Stimulated activated CD8-positive, alpha-beta memory T cell treated with anti-CD3 and anti-CD28 coated beads, Interleukin-7, amount 100 ng/mL, for 4 hours (primary cell): ENCODE results near the gene BAZ1B.
"Not testable (repeated sequence)": the region's sequence is repeated elsewhere in the genome, so short reads cannot be mapped to it uniquely, and the experiment has no call there.

Experiments
- DNase-seq, 2 donors: peaks; one replicate each; pipeline ENCODE4 v3.0.0-alpha.2; 2020; ENCODE audit warnings: low read depth in 2 of 2

The BAZ1B gene

DNA sequence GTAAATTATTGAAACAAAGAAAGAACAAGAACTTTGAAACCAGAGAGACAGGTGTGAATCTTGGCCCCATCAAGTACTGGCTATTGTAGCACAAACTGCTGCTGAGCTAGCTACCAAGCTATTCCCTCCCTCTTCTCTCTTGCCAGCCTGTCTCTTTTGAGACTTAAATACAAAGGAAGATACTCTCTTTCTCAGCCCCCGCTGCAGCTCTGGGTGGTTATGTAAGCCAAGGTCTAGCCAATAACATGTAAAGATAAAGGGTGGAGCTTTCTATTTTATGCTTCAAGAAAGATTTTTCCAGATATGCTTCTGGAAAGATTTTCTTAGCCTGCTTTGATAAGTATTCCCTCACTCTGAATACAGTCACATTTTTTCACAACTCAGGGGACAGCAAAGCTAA, 17.2 kb downstream of the BAZ1B start:
- no peak for DNase-seq

DNA sequence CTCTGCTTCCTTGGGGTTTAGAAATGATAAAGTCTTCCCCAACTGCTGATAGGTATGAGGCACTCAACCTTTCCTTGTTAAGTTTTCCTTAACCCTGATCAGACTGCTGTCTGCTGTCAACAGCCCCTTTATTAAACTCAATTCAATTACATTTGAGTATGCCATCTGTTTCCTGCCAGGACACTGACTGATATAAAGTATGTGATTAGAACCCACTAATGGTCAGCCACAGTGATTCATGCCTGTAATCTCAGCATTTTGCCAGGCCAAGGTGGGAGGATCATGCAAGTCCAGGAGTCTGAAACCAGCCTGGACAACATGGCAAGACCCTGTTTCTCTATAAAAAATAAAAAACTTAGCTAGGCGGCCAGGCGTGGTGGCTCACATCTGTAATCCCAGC, 18.1 kb downstream of the BAZ1B start:
- DNase-seq = no peak

DNA sequence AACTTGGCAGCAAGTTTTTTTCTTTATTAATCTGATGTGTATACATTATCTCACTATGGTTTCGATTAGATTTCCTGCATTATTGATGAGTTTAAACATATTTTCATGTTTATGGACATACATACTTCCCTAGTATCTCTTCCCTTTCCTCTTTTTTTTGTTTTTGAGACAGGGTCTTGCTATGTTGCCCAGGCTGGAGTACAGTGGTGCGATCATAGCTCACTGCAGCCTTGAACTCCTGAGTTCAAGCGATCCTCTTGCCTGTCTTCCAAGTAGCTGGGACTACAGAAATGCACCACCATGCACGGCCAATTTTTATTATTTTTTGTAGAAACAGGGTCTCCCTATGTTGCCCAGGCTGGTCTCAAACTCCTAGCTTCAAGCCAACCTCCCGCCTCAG, 18.9 kb downstream of the BAZ1B start:
- no peak for DNase-seq

DNA sequence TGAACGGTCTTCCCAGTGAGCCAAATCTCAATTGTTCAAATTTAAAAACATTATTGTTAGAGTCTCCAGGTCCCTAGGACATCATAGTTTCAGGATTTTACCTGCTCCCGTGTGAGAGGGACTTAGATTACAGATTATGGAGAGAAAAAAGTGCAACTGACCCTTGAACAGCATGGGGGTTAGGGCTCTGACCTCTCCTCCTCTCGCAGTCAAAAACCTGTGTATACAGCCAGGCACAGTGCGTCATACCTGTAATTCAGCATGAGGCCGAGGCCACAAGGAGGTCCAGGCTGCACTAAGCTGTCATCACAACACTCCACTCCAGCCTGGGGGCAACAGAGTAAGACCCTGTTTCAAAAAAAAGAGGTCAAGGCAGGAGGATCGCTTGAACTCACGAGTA, 25.5 kb downstream of the BAZ1B start:
- no peak for DNase-seq

DNA sequence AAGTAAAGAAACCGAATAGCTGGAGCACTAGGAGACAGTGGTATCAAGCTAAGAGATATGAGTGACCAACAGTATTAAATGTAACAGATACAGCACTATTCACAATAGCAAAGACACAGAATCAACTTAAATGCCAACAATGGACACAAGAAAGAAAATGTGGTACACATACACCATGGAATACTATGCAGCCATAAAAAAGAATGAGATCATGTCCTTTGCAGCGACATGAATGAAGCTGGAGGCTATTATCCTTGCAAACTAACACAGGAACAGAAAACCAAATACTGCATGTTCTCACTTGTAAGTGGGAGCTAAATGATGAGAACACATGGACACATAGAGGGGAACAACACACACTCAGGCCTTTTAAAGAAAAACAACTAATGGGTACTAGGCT, 26.6 kb downstream of the BAZ1B start:
- DNase-seq = not testable (repeated sequence)

DNA sequence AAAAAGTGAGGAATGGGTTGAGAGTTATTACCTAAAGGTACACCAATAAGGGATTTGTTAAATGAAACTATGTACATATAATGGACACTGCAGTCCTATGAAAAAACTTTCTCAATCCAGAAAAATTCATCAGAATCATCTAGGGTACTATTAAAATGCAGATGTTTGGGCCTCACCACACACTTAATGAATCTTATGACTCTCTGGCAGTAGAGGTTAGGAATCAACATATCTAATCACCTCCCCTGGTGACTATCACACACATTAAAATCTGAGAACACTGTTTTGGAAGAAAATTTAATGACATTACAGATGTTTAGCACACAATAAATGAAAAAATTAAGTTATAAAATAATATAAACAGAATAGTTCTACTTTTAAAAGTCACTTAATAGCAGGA, 32.1 kb downstream of the BAZ1B start:
- no peak for DNase-seq

DNA sequence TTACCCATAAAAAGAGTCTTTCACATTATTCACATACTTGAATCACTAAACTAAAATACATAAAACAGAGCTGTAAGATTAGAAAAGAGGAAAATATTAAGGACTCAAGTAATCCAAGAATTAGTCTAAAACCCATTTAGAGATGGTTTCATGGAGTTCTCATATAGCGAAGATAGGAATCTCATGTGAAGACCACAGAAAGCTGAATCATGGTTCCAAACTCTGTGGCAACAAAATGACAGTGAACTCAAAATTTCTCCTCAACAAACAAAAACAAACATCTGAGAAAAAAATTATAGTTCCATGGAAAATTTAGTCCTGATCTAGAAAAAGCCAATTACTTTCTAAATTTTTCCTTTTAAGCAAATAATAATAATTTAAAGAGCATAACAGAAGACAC, 34.6 kb downstream of the BAZ1B start:
- DNase-seq = no peak

DNA sequence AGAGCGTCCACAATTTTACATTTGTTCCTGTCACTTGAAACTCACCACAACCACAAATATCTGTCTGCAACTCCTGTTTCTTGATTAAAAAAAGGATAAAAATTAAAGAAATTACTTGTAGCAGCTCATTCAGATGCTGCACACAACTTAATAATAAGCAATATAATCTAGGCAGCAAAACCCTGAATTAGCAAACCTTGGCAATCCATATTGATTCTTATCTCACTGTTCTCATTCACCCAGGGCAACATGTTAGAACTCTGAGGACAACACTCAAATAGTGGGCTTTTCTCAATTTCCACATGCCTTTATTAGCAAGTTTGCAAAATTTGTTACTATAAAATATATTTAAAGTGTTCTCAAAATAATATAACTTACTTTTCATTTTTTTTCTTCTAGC, 38.9 kb downstream of the BAZ1B start:
- DNase-seq = no peak

DNA sequence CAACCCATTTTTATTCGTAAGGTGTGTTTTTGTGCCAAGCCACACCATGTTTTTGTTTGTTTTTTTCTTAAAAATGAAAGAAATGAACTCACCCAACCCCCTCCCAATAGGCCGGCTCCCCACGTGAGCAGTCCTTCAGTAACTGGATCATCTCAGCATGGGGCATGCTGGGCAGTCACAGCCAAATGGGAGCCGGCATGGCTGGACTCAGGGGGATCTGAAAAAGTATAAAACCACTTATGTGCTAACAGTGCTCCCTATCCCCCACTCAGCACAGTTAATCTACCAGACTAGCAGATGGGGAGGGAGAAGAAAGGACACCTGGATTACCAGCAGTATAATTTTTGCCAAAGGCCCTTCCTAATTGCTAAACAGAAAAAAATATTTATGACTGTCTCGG, 39.3 kb downstream of the BAZ1B start:
- DNase-seq = no peak

DNA sequence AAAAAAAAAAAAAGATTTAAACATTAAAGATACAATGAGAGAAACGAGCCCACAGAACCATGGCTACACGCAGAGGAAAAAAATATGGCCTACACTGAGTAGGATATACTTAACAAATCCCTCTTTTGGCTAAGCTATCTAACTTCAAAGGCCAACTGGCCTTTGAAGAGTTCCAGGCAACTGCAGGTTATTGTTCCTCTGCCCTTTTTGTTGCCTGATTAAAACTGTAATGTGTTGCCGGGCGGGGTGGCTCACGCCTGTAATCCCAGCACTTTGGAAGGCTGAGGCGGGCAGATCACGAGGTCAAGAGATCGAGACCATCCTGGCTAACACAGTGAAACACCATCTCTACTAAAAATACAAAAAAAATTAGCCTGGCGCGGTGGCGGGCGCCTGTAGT, 40.6 kb downstream of the BAZ1B start:
- not testable (repeated sequence) for DNase-seq

DNA sequence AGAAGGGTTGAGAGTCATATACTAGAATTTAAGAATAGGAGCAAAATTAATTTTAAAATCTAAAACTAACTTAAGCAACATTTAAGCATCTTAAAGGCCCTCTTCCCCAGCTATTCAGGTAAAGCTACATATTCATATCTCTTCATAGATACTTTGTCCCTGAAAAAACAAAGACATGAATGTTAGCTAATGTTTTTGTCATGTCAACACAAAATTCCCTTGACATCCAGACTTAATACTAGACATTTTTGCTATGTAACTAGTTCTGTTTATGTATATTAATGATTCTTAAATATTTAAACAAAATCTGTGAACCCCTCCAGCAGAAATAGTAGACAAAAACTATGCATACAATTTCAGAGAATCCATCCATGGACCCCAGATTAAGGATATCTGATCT, 43.5 kb downstream of the BAZ1B start:
- DNase-seq = no peak

DNA sequence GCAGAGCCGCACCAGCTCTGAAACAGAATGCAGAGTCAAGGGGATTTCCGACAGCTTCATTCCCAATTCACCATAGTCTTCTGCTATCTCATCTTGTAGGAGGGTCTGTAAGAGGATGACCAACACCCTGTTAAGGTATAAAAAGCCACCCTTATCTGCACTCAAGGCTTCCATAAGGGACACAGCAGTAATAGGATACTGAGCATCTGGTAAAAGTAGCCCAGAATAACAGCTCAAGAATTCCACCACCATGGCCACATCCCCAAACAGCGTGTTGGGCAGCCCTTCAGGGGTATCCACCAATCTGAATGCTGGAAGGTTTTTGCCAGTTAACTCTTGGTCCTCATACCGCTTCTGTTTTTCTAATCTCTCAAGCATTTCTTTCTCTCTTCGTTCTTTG, 44.7 kb downstream of the BAZ1B start:
- no peak for DNase-seq

DNA sequence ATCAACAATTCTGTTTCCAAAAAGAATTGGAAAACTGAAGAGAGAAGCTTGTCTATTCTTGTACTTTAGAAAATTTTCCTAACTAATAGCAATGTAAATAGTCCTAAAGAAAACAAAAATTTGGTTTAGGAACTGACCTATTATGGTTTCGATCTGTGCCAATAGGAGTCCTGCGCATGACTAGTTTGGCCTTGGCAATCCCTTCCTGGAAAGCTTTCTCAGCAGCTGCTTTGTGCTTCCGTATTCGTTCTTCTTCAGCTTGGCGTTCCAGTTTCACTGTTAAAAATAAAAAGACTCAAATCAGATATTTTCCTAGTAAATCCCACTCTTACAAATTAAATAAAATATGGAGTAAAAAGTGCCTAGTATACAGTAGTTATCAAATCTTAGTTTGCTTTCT, 51.9 kb downstream of the BAZ1B start:
- no peak for DNase-seq

DNA sequence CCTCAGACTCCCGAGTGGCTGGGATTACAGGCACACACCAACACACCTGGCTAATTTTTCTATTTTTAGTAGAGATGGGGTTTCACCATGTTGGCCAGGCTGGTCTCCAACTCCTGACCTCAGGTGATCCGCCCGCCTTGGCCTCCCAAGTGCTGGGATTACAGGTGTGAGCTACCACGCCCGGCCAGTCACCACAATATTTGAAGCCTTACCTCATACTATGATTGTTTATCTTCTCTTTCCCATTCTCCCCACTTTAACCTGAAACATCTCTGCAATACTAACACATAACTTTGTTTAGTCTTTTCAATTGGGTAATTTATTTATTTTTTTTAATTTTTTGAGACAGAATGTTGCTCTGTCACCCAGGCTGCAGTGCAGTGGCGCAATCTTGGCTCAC, 55.0 kb downstream of the BAZ1B start:
- not testable (repeated sequence) for DNase-seq

DNA sequence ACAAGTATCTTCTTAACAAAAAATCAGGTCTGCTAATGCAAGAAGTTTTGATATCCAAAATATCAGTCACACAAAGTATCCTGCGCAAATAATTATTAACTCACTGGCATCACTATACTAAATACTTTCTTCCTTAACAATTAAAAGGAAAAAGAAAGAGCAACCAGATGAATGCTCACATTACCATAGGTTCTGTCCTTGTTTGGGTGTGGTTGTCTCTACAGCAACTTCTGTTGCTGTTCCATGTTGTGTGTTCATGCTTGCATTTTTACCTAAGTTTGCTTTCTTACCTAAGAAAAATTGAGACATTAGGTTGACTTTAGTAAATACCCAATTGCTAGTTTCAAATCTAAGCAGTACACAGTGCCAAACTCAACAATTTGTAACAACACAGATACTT, 56.0 kb downstream of the BAZ1B start:
- DNase-seq = no peak

DNA sequence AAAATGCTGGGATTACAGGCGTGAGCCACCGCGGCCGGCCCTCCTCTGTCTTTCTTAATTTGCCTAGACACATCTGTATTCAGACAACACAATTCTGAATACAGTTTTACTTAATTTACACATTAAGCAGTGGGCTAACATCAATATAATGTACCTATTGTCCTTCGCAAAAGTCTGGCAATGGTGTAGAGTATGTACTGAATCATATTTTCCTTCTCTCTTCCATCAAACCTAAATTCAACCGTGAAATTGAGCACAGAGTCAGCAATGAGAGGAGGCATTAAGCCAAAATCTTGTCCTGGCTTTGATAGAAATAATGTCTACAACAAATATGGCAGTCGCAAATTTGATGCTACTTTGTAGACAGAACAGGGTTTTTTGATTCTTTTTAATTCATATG, 58.1 kb downstream of the BAZ1B start:
- DNase-seq = no peak

DNA sequence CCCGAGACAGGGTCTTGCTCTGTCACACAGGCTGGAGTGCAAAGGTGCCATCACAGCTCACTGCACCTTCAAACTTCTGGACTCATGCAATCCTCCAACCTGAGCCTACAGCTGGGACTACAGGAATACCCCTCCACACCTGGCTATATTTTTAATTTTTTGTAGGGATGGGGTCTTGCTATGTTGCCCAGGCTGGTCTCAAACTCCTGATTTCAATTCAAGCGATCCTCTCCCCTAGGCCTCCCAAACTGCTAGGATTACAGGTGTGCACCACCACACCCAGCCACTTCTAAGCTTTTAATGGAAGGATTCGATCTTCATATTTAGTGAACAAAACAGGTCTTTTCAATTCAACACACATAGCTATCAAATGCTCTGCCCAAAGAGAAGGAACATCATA, 58.8 kb downstream of the BAZ1B start:
- no peak for DNase-seq

DNA sequence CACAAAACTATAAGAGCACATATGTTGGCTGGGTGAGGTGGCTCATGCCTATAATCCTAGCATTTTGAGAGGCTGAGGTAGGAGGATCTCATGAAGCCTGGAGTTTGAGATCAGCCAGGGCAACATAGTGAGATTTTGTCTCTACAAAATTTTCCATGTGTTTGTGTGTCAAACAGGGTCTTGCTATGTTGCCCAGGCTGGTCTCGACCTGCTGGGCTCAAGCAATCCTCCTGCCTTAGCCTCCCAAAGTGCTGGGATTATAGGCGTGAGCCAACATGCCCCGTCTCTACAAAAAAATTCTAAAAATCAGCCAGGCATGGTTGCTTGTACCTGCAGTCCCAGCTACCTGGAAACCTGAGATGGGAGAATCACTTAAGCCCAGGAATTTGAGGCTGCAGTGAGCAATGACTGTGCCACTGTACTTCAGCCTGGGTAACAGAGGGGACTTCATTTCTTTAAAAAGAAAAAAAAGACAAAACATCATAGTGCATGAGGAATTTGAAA, 60.3 kb downstream of the BAZ1B start:
- no peak for DNase-seq

DNA sequence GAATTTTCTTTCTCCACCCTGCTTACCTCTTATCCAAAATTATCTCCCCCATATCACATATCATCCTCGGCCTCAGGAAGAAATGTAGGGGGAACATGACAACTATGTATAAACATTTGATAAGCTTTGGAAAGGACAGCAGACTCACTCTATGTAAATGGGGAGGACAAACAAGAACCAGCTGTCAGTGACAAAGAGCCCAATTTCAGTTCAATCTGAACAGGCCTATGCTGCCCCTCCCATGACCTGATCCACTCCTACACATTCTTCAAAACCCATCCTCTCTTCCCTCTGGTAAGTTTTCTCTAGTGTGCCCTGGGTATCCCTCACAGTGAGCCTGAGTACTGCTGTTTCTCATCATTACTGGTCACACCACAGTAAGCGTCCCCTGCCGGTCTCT, 67.7 kb downstream of the BAZ1B start:
- DNase-seq = no peak

DNA sequence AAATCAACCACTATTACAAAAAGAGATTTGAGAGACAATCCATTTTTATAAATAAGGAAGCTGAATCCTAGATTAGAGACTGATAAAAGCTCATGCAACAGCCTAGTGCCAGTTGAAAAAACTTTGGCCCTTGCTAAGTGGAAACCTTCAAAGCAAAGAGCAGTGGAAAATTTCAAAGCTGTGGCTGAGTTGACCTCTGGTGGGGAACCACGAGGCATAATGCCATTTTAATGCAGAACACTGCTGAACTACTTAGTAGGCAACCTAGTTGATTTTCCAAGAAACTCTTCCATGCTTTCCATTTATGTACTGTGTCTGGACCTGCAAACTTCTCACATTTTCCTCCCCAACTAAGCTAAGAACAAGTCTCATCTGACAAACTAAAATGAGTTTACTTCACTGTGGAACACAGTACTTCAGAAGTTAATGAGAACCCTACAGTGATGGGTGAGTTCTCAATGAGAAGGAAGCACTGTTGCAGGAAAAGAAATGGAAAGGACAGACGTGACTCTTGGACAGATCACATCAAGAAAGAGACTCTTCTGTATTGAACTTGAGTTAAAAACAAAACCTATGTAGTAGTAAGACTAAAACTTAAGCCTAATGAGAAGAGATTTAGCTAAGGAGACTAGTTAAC, 69.0 kb downstream of the BAZ1B start:
- DNase-seq = no peak

DNA sequence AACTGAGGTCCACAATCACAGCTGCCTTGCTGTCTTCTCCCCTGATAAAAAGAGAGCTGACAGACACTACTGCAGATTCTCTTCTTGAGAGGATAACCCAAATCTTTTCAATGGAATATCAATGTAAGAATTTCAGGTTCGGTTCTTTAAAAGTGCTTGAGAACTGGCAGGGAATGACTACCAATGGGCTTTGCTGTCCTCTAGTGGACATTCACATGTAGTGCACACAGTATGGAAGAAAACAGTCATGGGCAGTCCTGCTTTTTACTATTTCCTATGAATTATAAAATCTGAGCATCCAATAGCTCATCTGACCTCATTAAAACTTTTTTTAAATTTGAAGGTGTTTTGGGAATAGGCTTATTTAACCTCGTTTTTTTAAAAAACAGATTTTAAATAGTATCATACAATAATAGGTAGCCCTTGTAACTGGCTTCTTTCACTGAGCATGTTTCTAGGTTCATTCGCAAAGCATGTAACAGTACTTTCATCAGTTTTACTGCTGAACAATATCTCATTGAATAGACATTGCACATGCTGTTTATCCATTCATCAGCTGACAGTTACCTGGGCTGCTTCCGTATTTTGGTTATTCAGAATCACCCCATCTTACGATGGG, 70.2 kb downstream of the BAZ1B start:
- no peak for DNase-seq

DNA sequence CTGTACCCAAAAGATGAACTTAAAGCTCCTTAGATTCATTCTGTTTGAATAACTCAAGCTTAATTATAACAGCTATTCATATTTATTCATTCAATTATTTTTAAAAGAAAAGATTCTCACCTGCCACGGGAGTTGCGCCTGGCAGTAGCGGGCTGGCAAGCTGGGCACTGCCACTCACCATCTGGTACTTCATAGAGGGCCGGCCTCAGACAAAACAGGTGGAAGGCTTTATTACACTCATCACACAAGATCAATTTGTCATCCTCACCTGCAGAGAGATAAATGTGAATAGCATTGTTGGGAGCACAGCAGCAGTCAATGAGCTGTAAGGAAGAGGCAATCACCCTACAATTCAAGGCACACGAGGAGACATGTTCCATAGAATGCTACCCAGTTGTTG, 72.7 kb downstream of the BAZ1B start:
- no peak for DNase-seq

DNA sequence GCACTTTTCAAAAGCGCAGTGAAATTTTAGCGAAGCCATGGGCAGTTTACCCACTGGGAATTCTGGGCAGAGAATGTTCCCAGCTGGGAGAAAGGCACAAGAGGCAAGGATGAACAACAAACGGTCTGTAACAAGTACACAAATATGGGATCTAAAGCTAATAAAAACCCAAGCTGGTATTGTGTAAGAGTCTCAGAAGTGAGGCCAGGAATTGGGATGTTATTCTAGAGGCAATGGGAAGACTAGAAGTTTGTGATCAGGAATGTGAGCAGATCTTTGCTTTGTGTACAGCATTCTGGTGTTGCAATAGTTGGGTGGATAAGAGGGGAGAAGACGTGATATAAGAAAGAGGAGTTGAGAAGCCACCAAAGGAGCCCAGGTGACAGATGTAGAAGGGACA, 73.5 kb downstream of the BAZ1B start:
- no peak for DNase-seq
